Activated B cell treated with CpG ODN at 0.5 μM for 24 hours (primary cell): ENCODE results near the gene TMEM26. TPM values are rescaled to one million over a fixed set of nuclear protein-coding genes. Genes with fewer than 3 reads are reported as not detected.

Experiments used
- ATAC-seq: fragments of 200-7000 bp; cut with Tn5 transposase; one replicate; pipeline ENCODE4 v1.10.0; 2021; ENCODE audit warnings: low read depth, mild to moderate bottlenecking, moderate library complexity
- CTCF ChIA-PET: fragments of 350-600 bp; sonication (Branson Sonifier 250); formaldehyde crosslinking; loops from one replicate; lab custom pipeline; 2021; ENCODE audit warnings: antibody characterized with exemption; lab: Charles Lee
- POLR2A ChIA-PET: fragments of 350-600 bp; sonication (Branson Sonifier 250); formaldehyde crosslinking; loops from one replicate; lab custom pipeline; 2021; ENCODE audit warnings: antibody characterized with exemption; lab: Charles Lee
- DNase-seq: peaks from one replicate; pipeline ENCODE4 v3.0.0; 2022
- H3K27ac Mint-ChIP-seq: one replicate; pipeline ENCODE4 v1.8.0; 2020; ENCODE audit warnings: mixed read lengths
- H3K27me3 Mint-ChIP-seq: one replicate; pipeline ENCODE4 v1.8.0; 2021; ENCODE audit warnings: mixed read lengths
- H3K36me3 Mint-ChIP-seq: one replicate; pipeline ENCODE4 v1.8.0; 2021; ENCODE audit warnings: low read depth, mixed read lengths
- H3K4me1 Mint-ChIP-seq: one replicate; pipeline ENCODE4 v1.8.0; 2021; ENCODE audit warnings: mixed read lengths
- H3K4me3 Mint-ChIP-seq: one replicate; pipeline ENCODE4 v1.8.0; 2020; ENCODE audit warnings: mild to moderate bottlenecking, mixed read lengths
- H3K9me3 Mint-ChIP-seq: one replicate; pipeline ENCODE4 v1.8.0; 2020; ENCODE audit warnings: mixed read lengths
- CTCF ChIP-seq: fragments of 200-600 bp; IDR thresholded peaks from one replicate; pipeline ENCODE4 v1.8.0; 2022; ENCODE audit warnings: antibody characterized with exemption, mild to moderate bottlenecking
- intact Hi-C: fragments of 100-400 bp; cut with micrococcal nuclease; formaldehyde crosslinking; loops from one replicate; pipeline ENCODE4 v1.15.1; 2024
- total RNA-seq: library from RNA; stranded (reverse); gene quantifications from 2 replicates; pipeline ENCODE4 v1.2.3, GENCODE V29; 2022

TMEM26 gene
- total RNA-seq, 1 donor from 2014 or later = not detected

GRCh38 chr10:61458031-61458430, 4.8 kb upstream of the TMEM26 start:
- H3K4me1 Mint-ChIP-seq = peaks cover under 1% of the 10 kb centered on the region
- H3K9me3 Mint-ChIP-seq = no peaks in the 10 kb centered on the region

GRCh38 chr10:61456095-61456789, 3.1 kb upstream of the TMEM26 start:
- H3K4me3 Mint-ChIP-seq = no peak overlapping the region

More at GRCh38 chr10:61458031-61458430, 4.8 kb upstream of the TMEM26 start:
- Mint-ChIP-seq H3K27me3 (peaks cover 25% of the 10 kb centered on the region), H3K36me3 (no peaks in the 10 kb centered on the region), H3K4me3 (no peak overlapping the region), H3K27ac (no peak overlapping the region)
- ChIA-PET POLR2A (no interaction called here), CTCF (no interaction called here)
- ATAC-seq = no peak
- intact Hi-C loops = no loop called here
- TF ChIP-seq CTCF = no peak
- no peak for DNase-seq

GRCh38 chr10:61455656-61456055, 2.5 kb upstream of the TMEM26 start:
- DNase-seq = no peak
- CTCF ChIA-PET = interaction anchor here (1.0 kb wide), 1 partner anchor 11 kb away, joined by 3 read pairs; no protein-coding TSS in a partner anchor
- Mint-ChIP-seq H3K36me3 (no peaks in the 10 kb centered on the region), H3K4me1 (peaks cover 8% of the 10 kb centered on the region), H3K9me3 (no peaks in the 10 kb centered on the region), H3K4me3 (no peak overlapping the region), H3K27ac (no peak overlapping the region), H3K27me3 (peaks cover 40% of the 10 kb centered on the region)
- no peak for TF ChIP-seq CTCF
- POLR2A ChIA-PET = no interaction called here
- intact Hi-C loops = no loop called here
- no peak for ATAC-seq

More at GRCh38 chr10:61456095-61456789, 3.1 kb upstream of the TMEM26 start:
- ChIA-PET POLR2A (no interaction called here), CTCF (interaction anchor here (1.0 kb wide), 1 partner anchor 11 kb away, joined by 3 read pairs; no protein-coding TSS in a partner anchor)
- DNase-seq = no peak
- intact Hi-C loops = no loop called here
- Mint-ChIP-seq H3K4me1 (peaks cover 8% of the 10 kb centered on the region), H3K9me3 (no peaks in the 10 kb centered on the region), H3K27ac (no peak overlapping the region), H3K27me3 (peaks cover 40% of the 10 kb centered on the region), H3K36me3 (no peaks in the 10 kb centered on the region)
- no peak for TF ChIP-seq CTCF
- no peak for ATAC-seq

GRCh38 chr10:61454541-61454940, 1.4 kb upstream of the TMEM26 start:
- TF ChIP-seq CTCF = no peak
- CTCF ChIA-PET = no interaction called here
- H3K4me3 Mint-ChIP-seq = no peak overlapping the region
- H3K27ac Mint-ChIP-seq = no peak overlapping the region
- H3K36me3 Mint-ChIP-seq = no peaks in the 10 kb centered on the region
- intact Hi-C loops = no loop called here
- H3K9me3 Mint-ChIP-seq = no peaks in the 10 kb centered on the region
- ATAC-seq (no peak), DNase-seq (no peak)
- H3K4me1 Mint-ChIP-seq = peaks cover 8% of the 10 kb centered on the region
- peaks cover 40% of the 10 kb centered on the region for H3K27me3 Mint-ChIP-seq
- POLR2A ChIA-PET = no interaction called here

GRCh38 chr10:61452151-61452651, 980 bp downstream of the TMEM26 start:
- peaks cover 41% of the 10 kb centered on the region for H3K27me3 Mint-ChIP-seq
- ATAC-seq (no peak), DNase-seq (no peak)
- TF ChIP-seq CTCF = no peak
- H3K4me1 Mint-ChIP-seq = peaks cover 8% of the 10 kb centered on the region
- POLR2A ChIA-PET = no interaction called here
- no peaks in the 10 kb centered on the region for H3K9me3 Mint-ChIP-seq
- intact Hi-C loops = no loop called here
- CTCF ChIA-PET = no interaction called here
- H3K4me3 Mint-ChIP-seq = no peak overlapping the region
- H3K27ac Mint-ChIP-seq = no peak overlapping the region
- no peaks in the 10 kb centered on the region for H3K36me3 Mint-ChIP-seq
